WI38 (cell line): Measurements from ENCODE around the gene EVC.

Source experiments
- H3K4me3 ChIP-seq: 2 replicates; pipeline ENCODE4 v1.5.1; 2011; ENCODE audit warnings: low read depth, mild to moderate bottlenecking, control low read depth, low read length
- TF ChIP-seq, protein P1 (sequence below): IDR thresholded peaks from 2 replicates; pipeline ENCODE4 v1.5.1; 2012; ENCODE audit warnings: low read depth, mild to moderate bottlenecking, control low read depth, low read length

EVC gene

DNA sequence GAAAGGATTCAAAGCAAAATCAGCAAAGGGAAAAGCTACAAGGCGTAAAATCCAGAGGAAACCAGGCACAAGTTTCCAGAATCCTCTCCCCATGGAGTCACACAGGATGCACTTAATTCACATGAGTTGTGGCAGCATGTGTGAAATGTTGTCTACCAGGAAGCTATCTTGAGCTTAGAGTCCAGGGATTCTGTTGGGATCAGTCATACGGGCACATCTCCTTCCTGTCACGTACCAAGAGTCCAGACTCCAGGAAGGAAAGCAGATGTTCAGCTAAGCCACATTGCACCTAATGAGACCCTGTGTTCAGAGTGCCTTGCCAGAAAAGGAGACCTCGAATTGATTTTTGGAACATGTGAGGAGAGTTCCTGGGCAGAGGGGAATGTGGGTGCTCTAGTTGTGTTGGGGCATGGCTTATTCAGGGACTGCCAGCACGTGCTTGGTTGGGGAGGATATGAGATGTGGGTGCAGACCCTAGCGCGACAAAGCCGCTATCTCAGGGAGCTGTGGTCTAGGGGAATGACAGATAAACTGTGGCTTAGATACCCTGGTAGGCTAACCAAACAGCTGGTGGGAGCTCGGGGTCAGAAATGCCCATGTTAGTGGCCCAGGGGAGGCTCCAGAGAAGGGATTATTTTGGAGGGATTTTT, 70.0 kb downstream of the EVC start:
- TF ChIP-seq, protein P1, sequence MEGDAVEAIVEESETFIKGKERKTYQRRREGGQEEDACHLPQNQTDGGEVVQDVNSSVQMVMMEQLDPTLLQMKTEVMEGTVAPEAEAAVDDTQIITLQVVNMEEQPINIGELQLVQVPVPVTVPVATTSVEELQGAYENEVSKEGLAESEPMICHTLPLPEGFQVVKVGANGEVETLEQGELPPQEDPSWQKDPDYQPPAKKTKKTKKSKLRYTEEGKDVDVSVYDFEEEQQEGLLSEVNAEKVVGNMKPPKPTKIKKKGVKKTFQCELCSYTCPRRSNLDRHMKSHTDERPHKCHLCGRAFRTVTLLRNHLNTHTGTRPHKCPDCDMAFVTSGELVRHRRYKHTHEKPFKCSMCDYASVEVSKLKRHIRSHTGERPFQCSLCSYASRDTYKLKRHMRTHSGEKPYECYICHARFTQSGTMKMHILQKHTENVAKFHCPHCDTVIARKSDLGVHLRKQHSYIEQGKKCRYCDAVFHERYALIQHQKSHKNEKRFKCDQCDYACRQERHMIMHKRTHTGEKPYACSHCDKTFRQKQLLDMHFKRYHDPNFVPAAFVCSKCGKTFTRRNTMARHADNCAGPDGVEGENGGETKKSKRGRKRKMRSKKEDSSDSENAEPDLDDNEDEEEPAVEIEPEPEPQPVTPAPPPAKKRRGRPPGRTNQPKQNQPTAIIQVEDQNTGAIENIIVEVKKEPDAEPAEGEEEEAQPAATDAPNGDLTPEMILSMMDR, result no peak
- no peak overlapping the region for H3K4me3 ChIP-seq

GRCh38 chr4:5781691-5782090, 70.7 kb downstream of the EVC start:
- TF ChIP-seq, protein P1, result no peak
- H3K4me3 ChIP-seq, result no peak overlapping the region

DNA sequence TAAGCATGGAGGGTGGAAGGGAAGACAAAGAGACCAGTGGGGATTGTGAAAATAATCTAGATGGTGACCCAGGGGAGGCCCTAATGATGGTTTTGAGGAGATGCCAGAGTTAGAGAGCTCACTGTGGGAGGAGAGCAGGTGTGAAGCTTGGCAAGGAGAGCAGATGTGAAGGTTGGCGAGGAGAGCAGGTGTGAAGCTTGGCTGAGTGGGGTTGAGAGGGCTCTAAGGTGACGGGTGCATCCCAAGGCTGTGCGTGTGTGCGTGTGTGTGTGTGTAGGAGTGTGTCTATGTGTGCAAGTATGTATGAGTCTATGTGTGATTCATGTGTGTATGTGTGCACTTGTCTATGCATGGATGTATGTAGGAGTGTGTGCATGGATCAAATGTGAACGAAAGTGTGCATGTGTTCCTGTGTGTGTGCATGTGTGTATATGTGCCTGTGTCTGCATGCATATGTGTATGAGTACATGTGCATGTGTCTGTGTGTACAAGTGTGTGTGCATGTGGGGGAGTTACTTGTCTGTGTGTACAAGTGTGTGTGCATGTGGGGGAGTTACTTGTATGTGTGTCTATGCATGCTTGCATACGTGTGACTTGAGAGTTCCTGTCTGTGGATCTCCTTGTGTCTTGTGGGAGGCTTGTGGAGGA, 72.0 kb downstream of the EVC start:
- TF ChIP-seq, protein P1, result no peak
- no peak overlapping the region for H3K4me3 ChIP-seq

DNA sequence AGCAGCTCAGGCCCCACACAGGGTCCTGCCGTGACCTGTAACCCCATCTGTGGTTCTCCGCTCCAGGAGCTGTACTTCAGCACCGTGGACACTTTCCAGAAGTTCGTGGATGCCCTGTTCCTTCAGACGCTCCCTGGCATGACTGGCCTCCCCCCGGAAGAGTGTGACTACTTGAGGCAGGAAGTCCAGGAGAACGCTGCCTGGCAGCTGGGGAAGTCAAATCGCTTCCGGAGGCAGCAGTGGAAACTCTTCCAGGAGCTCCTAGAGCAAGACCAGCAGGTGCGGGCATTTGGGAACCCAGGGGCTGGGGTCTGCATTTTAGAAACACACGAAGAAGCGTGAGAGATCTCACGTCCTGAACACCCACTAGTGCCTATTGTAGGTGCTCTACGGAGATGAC, 72.5 kb downstream of the EVC start:
- TF ChIP-seq, protein P1, result no peak
- no peak overlapping the region for H3K4me3 ChIP-seq

DNA sequence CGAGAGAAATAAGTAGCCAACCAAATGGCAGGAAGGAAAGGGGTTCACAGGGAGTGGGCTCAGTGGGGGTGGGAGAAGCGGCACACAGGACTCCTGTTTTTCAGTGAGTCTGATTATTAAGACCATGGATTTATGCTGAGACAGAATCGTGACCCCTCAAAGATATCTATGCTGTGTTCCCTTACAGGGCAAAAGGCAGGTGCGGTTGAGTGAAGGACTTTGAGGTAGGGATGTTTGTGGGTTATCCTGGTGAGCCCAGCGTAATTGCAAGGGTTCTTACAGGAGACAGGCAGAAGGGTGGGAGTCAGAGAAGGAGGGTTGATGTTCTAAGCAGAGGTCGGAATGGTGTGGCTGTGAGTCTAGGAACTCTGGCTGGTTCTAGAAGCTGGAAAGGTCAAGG, 73.0 kb downstream of the EVC start:
- TF ChIP-seq, protein P1, result no peak

DNA sequence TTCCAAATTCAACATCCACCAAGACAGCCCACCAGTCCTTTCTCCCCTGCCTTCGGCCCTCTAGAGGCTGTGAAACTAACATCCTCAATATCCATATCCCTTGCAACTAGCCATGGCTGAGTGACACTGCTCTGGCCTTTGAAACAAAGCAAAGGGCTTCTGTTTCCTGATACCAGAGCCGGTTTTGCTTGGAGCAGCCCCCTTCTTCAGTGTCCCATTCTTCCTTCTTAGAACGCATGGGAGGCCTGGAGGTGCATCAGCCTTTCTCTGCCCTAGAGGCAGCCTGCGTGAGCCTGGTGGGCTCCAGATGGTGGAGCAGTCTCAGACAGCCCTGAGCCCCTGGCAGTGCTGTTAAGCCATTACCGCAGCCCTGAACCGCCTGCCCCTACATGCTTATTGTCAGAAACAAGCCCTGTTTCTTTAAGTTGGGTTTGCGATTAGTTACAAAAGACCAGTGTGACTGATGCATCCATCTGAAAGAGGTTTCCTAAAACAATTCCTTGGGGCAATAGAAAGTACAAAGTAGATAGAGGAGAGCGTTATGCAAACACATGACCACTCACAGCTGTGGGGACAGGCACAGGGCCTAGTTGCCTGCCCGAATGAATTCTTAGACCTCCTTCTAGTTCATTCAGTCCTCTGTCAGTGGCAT, 74.1 kb downstream of the EVC start:
- no peak overlapping the region for H3K4me3 ChIP-seq
- TF ChIP-seq, protein P1, result no peak

More for the DNA sequence above, 73.0 kb downstream of the EVC start:
- no peak overlapping the region for H3K4me3 ChIP-seq
